A172 (cell line): ENCODE measurements around the gene GSTT4. TPM values are rescaled to one million over a fixed set of nuclear protein-coding genes. Genes with fewer than 3 reads are reported as not detected.
"Not testable (repeated sequence)": the region's sequence is repeated elsewhere in the genome, so short reads cannot be mapped to it uniquely, and the experiment has no call there.

Source experiments
- DNase-seq: peaks from one replicate; pipeline ENCODE4 v3.0.0-alpha.2; 2015; ENCODE audit warnings: low spot score
- total RNA-seq: library from RNA; depleted of rRNA; stranded (reverse); fragments of >200 nt; shearing (Covaris generic); gene quantifications from 2 replicates; pipeline ENCODE4 v1.2.3, GENCODE V29; 2014

GSTT4 gene
- total RNA-seq, 1 experiment from 2014 or later: not detected

- DNase-seq: no peak
These were observed 20.2 kb upstream of the GSTT4 start for GRCh38 chr22:24025475-24025874.

- DNase-seq: no peak
These were observed 19.1 kb upstream of the GSTT4 start for GRCh38 chr22:24024354-24024753.

- DNase-seq: no peak
These were observed 18.0 kb upstream of the GSTT4 start for GRCh38 chr22:24023204-24023789.

- no peak for DNase-seq
These were observed 16.1 kb upstream of the GSTT4 start for GRCh38 chr22:24021304-24021703.

- no peak for DNase-seq
These were observed 10.9 kb upstream of the GSTT4 start for GRCh38 chr22:24016156-24016555.

- DNase-seq: no peak
These were observed 6.4 kb upstream of the GSTT4 start for GRCh38 chr22:24011735-24012068.

GRCh38 chr22:24010018-24010391 lies 4.8 kb upstream of the GSTT4 start:
- no peak for DNase-seq

- no peak for DNase-seq
These were observed 4.2 kb upstream of the GSTT4 start for GRCh38 chr22:24009227-24010017.

GRCh38 chr22:24008381-24009226 lies 3.4 kb upstream of the GSTT4 start:
- DNase-seq: no peak

- DNase-seq: no peak
These were observed 2.7 kb upstream of the GSTT4 start for GRCh38 chr22:24008022-24008283.

- no peak for DNase-seq
These were observed 2.2 kb upstream of the GSTT4 start for GRCh38 chr22:24007253-24008021.

- DNase-seq: no peak
These were observed 1.6 kb upstream of the GSTT4 start for GRCh38 chr22:24006914-24007214.

GRCh38 chr22:24006207-24006913 lies 1.1 kb upstream of the GSTT4 start:
- DNase-seq: no peak

GRCh38 chr22:24003887-24004286 lies 1.4 kb downstream of the GSTT4 start:
- DNase-seq: no peak

GRCh38 chr22:24002851-24003250 lies 2.4 kb downstream of the GSTT4 start:
- no peak for DNase-seq

- no peak for DNase-seq
These were observed 3.0 kb downstream of the GSTT4 start for GRCh38 chr22:24002272-24002671.

- no peak for DNase-seq
These were observed 3.9 kb downstream of the GSTT4 start for GRCh38 chr22:24001314-24001713.

- not testable (repeated sequence) for DNase-seq
These were observed 5.5 kb downstream of the GSTT4 start for GRCh38 chr22:23999779-24000178.

GRCh38 chr22:23997092-23997491 lies 8.2 kb downstream of the GSTT4 start:
- DNase-seq: no peak

- DNase-seq: not testable (repeated sequence)
These were observed 11.6 kb downstream of the GSTT4 start for GRCh38 chr22:23993581-23994177.

GRCh38 chr22:23993080-23993479 lies 12.2 kb downstream of the GSTT4 start:
- not testable (repeated sequence) for DNase-seq
